Forelimb muscle (tissue), 1 donor: ENCODE data around the gene STXBP4. TPM values are rescaled to one million over a fixed set of nuclear protein-coding genes. Genes with fewer than 3 reads are reported as not detected.

Experiments
- DNase-seq: peaks from one replicate; pipeline ENCODE4 v3.0.0-alpha.2; 2013; ENCODE audit warnings: low read depth
- polyA plus RNA-seq: library from polyadenylated mRNA; unstranded; fragments of 120-200 nt; gene quantifications from one replicate; pipeline ENCODE4 v1.2.1, GENCODE V29; 2013; ENCODE audit not compliant: insufficient read length

STXBP4 gene
- polyA plus RNA-seq, 1 donor: 3.5 TPM

GRCh38 chr17:55120651-55121050 is 152.1 kb downstream of the STXBP4 start:
- DNase-seq: no peak

DNA sequence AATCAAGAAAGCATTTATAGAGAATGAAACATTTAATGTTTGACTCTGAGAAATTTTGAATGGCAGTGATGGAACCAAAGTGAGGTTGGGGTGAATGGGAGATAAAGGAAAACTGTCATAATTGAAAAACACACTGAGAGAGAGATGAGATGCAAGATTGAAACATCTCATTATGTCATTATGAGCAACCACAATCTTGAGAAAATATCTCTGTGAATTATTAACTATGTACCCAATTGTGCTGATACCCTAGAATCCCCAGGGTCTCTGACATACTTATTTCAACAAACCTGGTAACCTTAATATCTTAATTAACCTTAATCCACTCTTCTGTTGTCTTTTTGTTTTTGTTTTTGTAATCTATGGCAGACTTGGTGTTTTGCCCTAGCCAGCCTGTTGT is 152.7 kb downstream of the STXBP4 start:
- DNase-seq: no peak

GRCh38 chr17:55122114-55122513 is 153.5 kb downstream of the STXBP4 start:
- no peak for DNase-seq

GRCh38 chr17:55124730-55125360 is 156.3 kb downstream of the STXBP4 start:
- no peak for DNase-seq

GRCh38 chr17:55133583-55133982 is 165.0 kb downstream of the STXBP4 start:
- DNase-seq: no peak

- no peak for DNase-seq
Measured at GRCh38 chr17:55134486-55135157, 166.1 kb downstream of the STXBP4 start.

DNA sequence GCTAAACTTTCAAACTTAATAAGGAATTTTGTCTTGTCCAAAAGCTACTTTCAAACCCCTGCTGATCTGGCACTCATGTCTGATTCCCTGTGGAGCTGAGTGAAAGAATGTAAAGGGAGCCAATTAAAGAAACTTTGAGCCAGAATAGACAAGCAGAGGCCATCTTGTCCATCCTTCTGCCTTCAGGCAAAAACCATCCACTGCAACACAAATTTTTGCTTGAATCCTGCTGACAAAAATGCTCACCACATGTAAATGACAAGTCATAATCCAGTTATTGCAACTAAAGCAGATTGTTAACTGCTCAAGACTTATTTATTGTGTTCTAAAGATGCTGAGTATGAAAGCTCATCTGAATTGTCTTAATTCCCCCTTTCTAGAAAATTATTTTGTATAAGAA is 172.2 kb downstream of the STXBP4 start:
- DNase-seq: no peak

DNA sequence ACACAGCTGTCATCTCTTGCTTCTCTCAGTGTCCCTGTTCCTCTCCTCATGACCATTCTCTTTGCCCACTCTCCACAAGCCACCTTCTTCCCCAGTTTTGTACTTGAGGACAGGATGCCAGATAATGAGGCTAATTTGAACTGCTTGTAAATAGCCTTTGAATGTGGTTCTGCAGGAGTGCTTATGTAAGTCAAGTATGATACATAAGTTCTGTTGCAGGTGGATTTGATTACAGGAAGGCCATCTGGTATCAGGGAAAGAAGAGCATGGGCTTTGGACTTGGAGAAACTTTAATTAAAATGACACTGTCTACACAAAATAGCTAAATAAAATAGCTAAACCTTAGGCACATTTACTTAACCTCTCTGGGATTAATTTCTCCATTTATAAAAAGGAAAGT is 176.0 kb downstream of the STXBP4 start:
- DNase-seq: no peak

DNA sequence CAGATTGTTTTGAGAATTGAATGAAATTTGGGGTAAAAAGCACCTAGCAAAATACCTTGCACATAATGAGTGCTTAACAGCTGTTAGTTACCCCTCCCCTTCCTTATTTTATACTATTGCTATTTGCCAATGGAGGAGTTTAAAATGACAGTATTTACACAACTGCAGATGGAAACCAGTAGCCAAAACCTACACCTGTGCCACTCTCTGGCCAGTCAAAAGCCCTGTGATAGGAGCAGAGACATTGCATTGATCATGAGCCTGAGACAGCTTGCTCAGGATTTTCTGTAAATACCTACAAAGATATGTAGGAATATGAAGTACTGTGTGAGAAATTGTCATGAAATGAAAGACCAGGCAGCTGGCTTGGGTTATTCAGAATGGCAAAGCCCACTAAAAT is 180.9 kb downstream of the STXBP4 start:
- DNase-seq: no peak

DNA sequence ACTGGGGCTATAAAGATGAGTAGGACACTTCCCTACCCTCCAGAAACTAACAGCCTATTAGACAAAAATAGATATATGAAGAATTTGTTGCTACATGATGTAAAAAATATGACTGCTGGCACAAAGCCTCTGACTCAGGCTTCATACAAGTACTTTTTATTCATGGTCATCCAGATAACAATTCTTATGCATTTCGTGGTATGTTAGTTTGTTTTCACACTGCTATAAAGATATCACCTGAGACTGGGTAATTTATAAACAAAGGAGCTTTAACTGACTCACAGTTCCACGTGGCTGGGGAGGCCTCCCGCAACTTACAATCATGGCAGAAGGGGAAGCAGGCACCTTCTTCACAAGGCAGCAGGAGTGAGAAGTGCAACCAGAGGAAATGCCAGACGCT is 183.7 kb downstream of the STXBP4 start:
- no peak for DNase-seq

DNA sequence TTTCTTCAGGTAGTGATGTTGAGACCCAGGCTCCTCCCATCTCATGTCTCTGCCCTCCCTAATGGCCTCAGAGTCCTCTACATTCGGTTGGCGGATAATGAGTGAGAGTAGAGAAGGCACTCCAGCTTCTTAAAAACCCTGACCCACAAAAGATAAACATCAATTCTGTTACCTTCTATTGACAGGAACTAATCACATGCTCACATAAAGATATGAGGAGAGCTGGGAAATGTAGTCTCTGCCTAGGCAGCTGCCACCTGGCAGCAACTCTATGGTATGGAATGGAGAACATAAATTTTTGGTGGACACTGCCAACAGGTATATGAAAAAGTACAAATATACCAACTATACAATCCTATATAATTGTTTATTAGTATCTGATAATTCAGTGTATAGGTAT is 185.5 kb downstream of the STXBP4 start:
- DNase-seq: no peak

DNA sequence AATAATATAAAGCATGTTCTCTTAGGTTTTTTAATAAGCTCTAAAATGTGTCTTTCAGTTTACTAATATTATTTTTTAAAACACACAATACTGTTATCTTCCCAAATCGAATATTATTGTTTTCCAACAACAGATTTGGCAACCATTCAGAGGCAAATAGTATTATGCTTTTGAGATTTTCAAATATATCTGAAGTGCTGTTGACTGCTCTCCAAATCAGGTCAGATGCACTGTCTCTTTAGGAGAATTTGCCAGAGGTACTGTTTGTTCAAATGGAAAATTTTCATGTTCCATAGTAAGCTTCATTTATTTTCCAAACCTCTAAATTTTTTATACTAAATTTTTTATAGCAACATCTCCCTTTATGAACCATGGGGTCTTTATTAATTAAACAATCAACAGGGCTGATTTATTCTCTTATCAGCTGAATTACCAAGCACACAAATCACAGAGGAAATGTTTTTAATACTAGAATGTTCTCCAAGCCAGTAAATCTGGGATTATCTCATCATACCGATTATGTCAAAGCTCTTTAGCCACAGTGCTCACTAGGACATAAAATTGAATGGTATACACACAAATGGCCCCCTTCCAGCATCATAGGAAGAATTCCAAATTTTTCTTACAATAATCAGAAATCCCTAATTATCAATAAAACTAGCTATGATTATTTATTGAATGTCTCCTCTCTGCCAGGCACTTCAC is 187.4 kb downstream of the STXBP4 start:
- DNase-seq: no peak

- DNase-seq: no peak
Measured at GRCh38 chr17:55157165-55157564, 188.6 kb downstream of the STXBP4 start.

DNA sequence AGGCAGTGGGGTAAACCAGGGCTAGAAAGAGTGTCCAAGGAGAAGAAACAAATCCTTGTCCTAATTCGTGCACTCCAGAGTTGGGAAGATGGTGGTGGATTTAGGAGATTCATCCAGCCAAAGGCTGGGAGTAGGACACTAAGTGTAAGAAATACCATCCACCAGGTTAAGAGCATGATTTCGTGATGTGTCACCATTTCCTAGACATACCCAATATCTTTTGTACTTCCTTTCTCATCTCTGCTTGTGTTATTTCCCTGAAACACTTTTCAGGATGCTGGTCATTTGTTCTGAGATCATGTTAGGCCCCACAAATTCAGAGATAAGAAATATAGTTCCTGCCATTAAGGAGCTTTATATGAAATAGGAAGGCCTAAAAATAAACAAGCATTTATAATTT is 189.9 kb downstream of the STXBP4 start:
- DNase-seq: no peak

- DNase-seq: no peak
Measured at GRCh38 chr17:55159251-55159650, 190.7 kb downstream of the STXBP4 start.

GRCh38 chr17:55160501-55160900 is 191.9 kb downstream of the STXBP4 start:
- no peak for DNase-seq

DNA sequence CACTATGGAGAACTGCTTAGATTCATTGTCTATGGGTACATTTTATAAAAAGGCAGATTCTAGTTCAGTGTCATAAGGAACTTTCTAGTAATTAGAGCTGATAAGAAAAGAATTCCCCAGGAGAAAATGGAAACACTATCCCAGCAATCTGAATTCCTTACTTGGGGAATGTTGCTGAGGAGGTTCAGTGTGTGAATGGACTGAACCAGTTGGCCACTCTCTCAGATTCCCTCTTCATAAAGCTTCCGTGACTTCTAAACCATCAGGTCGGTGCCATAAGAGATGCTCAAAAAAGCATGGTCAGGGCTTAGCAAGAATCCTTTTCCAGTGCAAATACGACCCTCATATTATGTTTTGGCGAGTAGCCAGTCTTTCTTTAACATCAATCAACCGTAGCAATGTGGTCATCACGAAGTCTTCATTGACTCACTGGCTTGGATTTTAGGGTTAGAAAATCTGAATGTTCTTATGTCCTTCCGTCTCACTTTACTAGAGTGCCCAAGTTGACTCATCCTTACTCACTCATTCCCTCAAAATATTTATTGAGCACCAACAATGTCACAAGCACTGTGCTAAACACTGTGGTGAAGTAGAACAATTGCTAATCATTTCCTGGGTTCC is 193.5 kb downstream of the STXBP4 start:
- DNase-seq: no peak

DNA sequence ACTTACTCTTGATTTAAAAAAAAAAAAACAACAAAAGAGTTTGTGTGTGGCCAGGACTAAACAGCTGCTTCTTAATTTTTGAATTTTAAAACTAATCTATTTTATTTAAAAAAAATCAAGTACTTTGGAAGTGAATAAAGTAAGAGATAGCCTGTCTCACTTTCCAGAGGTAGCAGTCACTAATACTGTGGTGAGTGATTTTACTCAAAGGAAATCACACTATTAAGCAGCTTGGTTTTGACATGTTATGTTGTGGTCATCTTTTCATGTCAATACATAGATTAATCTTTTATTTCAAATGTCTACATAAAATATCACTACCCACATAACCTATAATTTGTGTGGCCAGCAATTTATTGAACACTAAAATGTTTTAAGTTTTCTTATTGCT is 194.0 kb downstream of the STXBP4 start:
- DNase-seq: no peak

GRCh38 chr17:55163408-55163807 is 194.8 kb downstream of the STXBP4 start:
- no peak for DNase-seq

- DNase-seq: no peak
Measured at GRCh38 chr17:55166506-55166905, 197.9 kb downstream of the STXBP4 start.

DNA sequence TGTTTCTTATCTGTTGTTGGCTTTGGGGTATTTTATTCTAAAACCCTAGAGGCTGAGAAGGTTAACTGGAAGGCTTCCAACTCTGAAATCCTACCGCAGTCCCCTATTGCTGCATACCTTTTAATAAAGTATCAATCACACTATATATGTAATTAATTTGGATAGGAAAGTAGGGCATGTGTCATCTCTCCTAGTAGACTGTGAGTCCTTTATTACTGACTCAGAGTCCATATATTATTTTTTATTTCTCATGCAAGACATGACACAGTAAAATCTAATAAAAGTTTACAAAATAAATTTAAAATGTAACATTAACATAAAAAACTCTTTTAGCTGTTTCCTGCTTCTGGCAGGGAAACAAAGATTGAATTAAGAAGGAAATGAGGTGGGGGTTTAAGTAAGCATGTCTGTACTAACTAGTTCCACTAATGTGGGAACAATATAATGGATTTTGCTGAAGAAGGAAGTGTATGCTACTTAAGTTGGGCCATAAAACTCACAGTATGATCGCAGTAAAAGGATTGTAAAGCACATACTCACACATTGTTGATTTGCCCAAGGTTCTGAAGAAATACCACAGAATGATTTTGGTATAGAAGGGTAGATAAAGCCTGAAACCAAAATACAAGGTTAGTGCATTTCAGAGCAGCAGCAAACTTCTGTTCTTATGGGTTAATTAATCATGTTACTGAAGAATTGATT is 198.6 kb downstream of the STXBP4 start:
- DNase-seq: no peak
